Liver (tissue), 9 donors: ENCODE measurements around the gene SLC16A9. TPM values are rescaled to one million over a fixed set of nuclear protein-coding genes. Genes with fewer than 3 reads are reported as not detected.

Experiments
- DNase-seq: peaks from one replicate; pipeline ENCODE4 v3.0.0-alpha.2; 2017; ENCODE audit warnings: low spot score
- H3K27ac ChIP-seq, 2 donors: one replicate each; pipeline ENCODE4 v1.7.0; 2013; ENCODE audit warnings: inconsistent platforms in 2 of 2, low read length in 2 of 2, control low read depth in 1 of 2, low read depth in 1 of 2, mild to moderate bottlenecking in 1 of 2
- H3K27me3 ChIP-seq, 4 donors: one replicate each; pipeline versions ENCODE4 v1.6.1 to v1.7.0; 2013; ENCODE audit warnings: low read length in 3 of 4, inconsistent platforms in 1 of 4, mild to moderate bottlenecking in 1 of 4, moderate library complexity in 1 of 4; ENCODE audit not compliant: control insufficient read depth in 4 of 4, insufficient read depth in 4 of 4
- H3K36me3 ChIP-seq, 4 donors: one replicate each; pipeline versions ENCODE4 v1.6.1 to v1.7.0; 2013; ENCODE audit warnings: low read length in 3 of 4, mild to moderate bottlenecking in 3 of 4, low read depth in 1 of 4, moderate library complexity in 1 of 4; ENCODE audit not compliant: control insufficient read depth in 4 of 4, insufficient read depth in 3 of 4
- H3K4me1 ChIP-seq, 4 donors: one replicate each; pipeline versions ENCODE4 v1.6.1 to v1.7.0; 2013; ENCODE audit warnings: low read length in 3 of 4, mild to moderate bottlenecking in 3 of 4, moderate library complexity in 1 of 4; ENCODE audit not compliant: control insufficient read depth in 4 of 4, insufficient read depth in 4 of 4
- H3K4me3 ChIP-seq, 3 donors: one replicate each; pipeline versions ENCODE4 v1.6.1 to v1.7.0; 2013; ENCODE audit warnings: low read length in 3 of 3, control low read depth in 1 of 3, low read depth in 1 of 3, mild to moderate bottlenecking in 1 of 3
- H3K9ac ChIP-seq, 2 donors: one replicate each; pipeline ENCODE4 v1.7.0; 2013; ENCODE audit warnings: low read length in 2 of 2, mild to moderate bottlenecking in 2 of 2, moderate library complexity in 2 of 2, control low read depth in 1 of 2, low read depth in 1 of 2
- H3K9me3 ChIP-seq, 4 donors: one replicate each; pipeline versions ENCODE4 v1.6.1 to v1.7.0; 2013; ENCODE audit warnings: low read length in 3 of 4; ENCODE audit not compliant: control insufficient read depth in 4 of 4
- CTCF ChIP-seq: fragments of 150-350 bp; IDR thresholded peaks from 2 replicates; pipeline ENCODE4 v1.5.1; 2017; ENCODE audit warnings: improper control_type of control experiment, low read depth, low read length; ENCODE audit not compliant: missing input control
- FOXA1 ChIP-seq: IDR thresholded peaks from 2 replicates; pipeline ENCODE4 v1.6.1; 2016; ENCODE audit warnings: antibody characterized with exemption
- FOXA2 ChIP-seq: IDR thresholded peaks from 2 replicates; pipeline ENCODE4 v1.6.1; 2016; ENCODE audit warnings: antibody characterized with exemption
- GABPA ChIP-seq, 2 donors: IDR thresholded peaks in 1 of 2; conservative IDR thresholded peaks in 1 of 2; 2 replicates each; pipeline ENCODE4 v1.6.1; 2016; ENCODE audit warnings: antibody characterized with exemption in 2 of 2, mild to moderate bottlenecking in 1 of 2, moderate library complexity in 1 of 2
- HNF4A ChIP-seq, 2 donors: conservative IDR thresholded peaks; 2 replicates each; pipeline ENCODE4 v1.6.1; 2016; ENCODE audit warnings: antibody characterized with exemption in 2 of 2, mild to moderate bottlenecking in 2 of 2
- HNF4G ChIP-seq: IDR thresholded peaks from 2 replicates; pipeline ENCODE4 v1.6.1; 2016; ENCODE audit warnings: antibody characterized with exemption
- JUND ChIP-seq, 2 donors: IDR thresholded peaks; 2 replicates each; pipeline ENCODE4 v1.6.1; 2016; ENCODE audit warnings: antibody characterized with exemption in 2 of 2
- REST ChIP-seq: IDR thresholded peaks from 2 replicates; pipeline ENCODE4 v1.6.1; 2016; ENCODE audit warnings: antibody characterized with exemption, mild to moderate bottlenecking
- RXRA ChIP-seq, 2 donors: IDR thresholded peaks; 2 replicates each; pipeline ENCODE4 v1.6.1; 2017 to 2018; ENCODE audit warnings: antibody characterized with exemption in 2 of 2, mild to moderate bottlenecking in 1 of 2
- SP1 ChIP-seq: IDR thresholded peaks from 2 replicates; pipeline ENCODE4 v1.6.1; 2018; ENCODE audit warnings: antibody characterized with exemption, mild to moderate bottlenecking
- TAF1 ChIP-seq: conservative IDR thresholded peaks from 2 replicates; pipeline ENCODE4 v1.6.1; 2016; ENCODE audit warnings: antibody characterized with exemption, mild to moderate bottlenecking
- YY1 ChIP-seq: IDR thresholded peaks from 2 replicates; pipeline ENCODE4 v1.6.1; 2016; ENCODE audit warnings: antibody characterized with exemption, mild to moderate bottlenecking
- WGBS: extraction: QIAGEN DNeasy Blood & Tissue Kit; methylation state at CpG from one replicate; pipeline ENCODE4 v1.1.7; 2013; 5-methylcytosine and 5-hydroxymethylcytosine counted together
- polyA plus RNA-seq, 2 donors: library from polyadenylated mRNA; stranded (reverse) in 1 of 2; unstranded in 1 of 2; fragments of 200-250 nt in 1 of 2; fragments of >200 nt in 1 of 2; fragmentation: Nextera tagmentation in 1 of 2; extraction: Ambion mirVana in 1 of 2; gene quantifications; one replicate each; pipeline versions ENCODE4 v1.2.1 to v1.2.3, GENCODE V29; 2013 to 2015
- total RNA-seq, 2 donors: library from RNA; depleted of rRNA; stranded (reverse); fragments of >200 nt; gene quantifications; one replicate each; pipeline ENCODE4 v1.2.3, GENCODE V29; 2014
- donor health status: healthy.
- donor health status: healthy.
- donor health status: healthy.
- donor health status: healthy.
- donor health status: healthy.

SLC16A9 gene
- total and polyA plus RNA-seq, 4 donors, result 0.18 to 9.3 (median 0.59) TPM

- no peak for TF ChIP-seq REST
- no peak for TF ChIP-seq JUND (IDR thresholded peaks at IDR 0.05)
- no peak for TF ChIP-seq FOXA1
Measured at GRCh38 chr10:59649606-59650346, 59.9 kb downstream of the SLC16A9 start (continued).

- Histone ChIP-seq H3K4me3 (no peak overlapping the region), H3K27ac (no peak overlapping the region), H3K4me1 (no peaks in the 10 kb centered on the region)
Measured at GRCh38 chr10:59648711-59649201, 60.9 kb downstream of the SLC16A9 start.

GRCh38 chr10:59644841-59645240 lies 64.8 kb downstream of the SLC16A9 start:
- no peak for DNase-seq
- Histone ChIP-seq H3K4me3 (no peak overlapping the region), H3K36me3 (no peaks in the 10 kb centered on the region), H3K4me1 (no peaks in the 10 kb centered on the region), H3K9me3 (peaks cover 0 to 6% (median 3%) of the 10 kb centered on the region in 4 donors), H3K9ac (no peak overlapping the region), H3K27ac (no peak overlapping the region), H3K27me3 (no peaks in the 10 kb centered on the region)
- TF ChIP-seq YY1, result no peak
- TF ChIP-seq GABPA (IDR thresholded peaks at IDR 0.05 in 1 of 2, conservative IDR thresholded peaks at IDR 0.05 in 1 of 2), result no peak
- TF ChIP-seq RXRA (IDR thresholded peaks at IDR 0.05), result no peak
- TF ChIP-seq CTCF, result no peak
- no peak for TF ChIP-seq FOXA2
- no peak for TF ChIP-seq TAF1
- no peak for TF ChIP-seq HNF4A (conservative IDR thresholded peaks at IDR 0.05)
- TF ChIP-seq SP1, result no peak
- no peak for TF ChIP-seq REST

More at GRCh38 chr10:59648711-59649201, 60.9 kb downstream of the SLC16A9 start:
- DNase-seq, result no peak
- H3K36me3 ChIP-seq, result no peaks in the 10 kb centered on the region
- H3K27me3 ChIP-seq, result no peaks in the 10 kb centered on the region
- peaks cover 0 to 6% (median 3%) of the 10 kb centered on the region in 4 donors for H3K9me3 ChIP-seq
- no peak overlapping the region for H3K9ac ChIP-seq
- 76% methylated on average over 7 of the region's 7 CpGs for WGBS
- TF ChIP-seq REST (no peak), HNF4G (no peak), FOXA1 (no peak)
